H9 (cell line): Measurements from ENCODE around the gene CXCL8. TPM values are rescaled to one million over a fixed set of nuclear protein-coding genes. Genes with fewer than 3 reads are reported as not detected.

Experiments
- DNase-seq: peaks from one replicate; pipeline ENCODE4 v3.0.0-alpha.2; 2017
- H2AFZ ChIP-seq: one replicate; pipeline ENCODE4 v1.6.1; 2013; ENCODE audit warnings: mild to moderate bottlenecking, low read length, control low read depth, moderate library complexity
- H2AK5ac ChIP-seq: 2 replicates; pipeline ENCODE4 v1.6.1; 2013; ENCODE audit warnings: low read length, control low read depth, mixed read lengths; ENCODE audit not compliant: insufficient read length
- H2BK120ac ChIP-seq: one replicate; pipeline ENCODE4 v1.6.1; 2013; ENCODE audit warnings: low read depth, mild to moderate bottlenecking, low read length, control low read depth, inconsistent platforms; ENCODE audit not compliant: poor library complexity, severe bottlenecking
- H2BK12ac ChIP-seq: 2 replicates; pipeline ENCODE4 v1.6.1; 2013; ENCODE audit warnings: low read length, control low read depth, mixed read lengths, low read depth; ENCODE audit not compliant: insufficient read length
- H2BK15ac ChIP-seq: 2 replicates; pipeline ENCODE4 v1.6.1; 2013; ENCODE audit warnings: low read depth, low read length, control low read depth
- H2BK20ac ChIP-seq: one replicate; pipeline ENCODE4 v1.6.1; 2013; ENCODE audit warnings: low read depth, mild to moderate bottlenecking, low read length, control low read depth, inconsistent platforms; ENCODE audit not compliant: poor library complexity, severe bottlenecking
- H2BK5ac ChIP-seq: 2 replicates; pipeline ENCODE4 v1.6.1; 2013; ENCODE audit warnings: low read length, control low read depth, mixed read lengths; ENCODE audit not compliant: insufficient read length
- H3K14ac ChIP-seq: 2 replicates; pipeline ENCODE4 v1.6.1; 2013; ENCODE audit warnings: low read length, control low read depth; ENCODE audit not compliant: insufficient read depth
- H3K18ac ChIP-seq: 2 replicates; pipeline ENCODE4 v1.6.1; 2013; ENCODE audit warnings: low read depth, mild to moderate bottlenecking, mixed read lengths, low read length, control low read depth; ENCODE audit not compliant: insufficient read length
- H3K23ac ChIP-seq: 2 replicates; pipeline ENCODE4 v1.6.1; 2013; ENCODE audit warnings: low read length, control low read depth, mixed read lengths, low read depth; ENCODE audit not compliant: insufficient read length
- H3K23me2 ChIP-seq: 2 replicates; pipeline ENCODE4 v1.6.1; 2013; ENCODE audit warnings: low read depth, mild to moderate bottlenecking, mixed read lengths, low read length, control low read depth; ENCODE audit not compliant: insufficient read length, poor library complexity, severe bottlenecking
- H3K27ac ChIP-seq: 2 replicates; pipeline ENCODE4 v1.5.1; 2013; ENCODE audit warnings: low read length, control low read depth, mixed read lengths, low read depth; ENCODE audit not compliant: insufficient read length
- H3K27me3 ChIP-seq: 2 replicates; pipeline ENCODE4 v1.6.1; 2013; ENCODE audit warnings: low read length, control low read depth, inconsistent platforms; ENCODE audit not compliant: insufficient read depth
- H3K4ac ChIP-seq: 2 replicates; pipeline ENCODE4 v1.6.1; 2013; ENCODE audit warnings: low read depth, mild to moderate bottlenecking, control low read depth, inconsistent platforms, low read length, moderate library complexity
- H3K4me1 ChIP-seq: 2 replicates; pipeline ENCODE4 v1.6.1; 2013; ENCODE audit warnings: low read length, control low read depth, inconsistent platforms; ENCODE audit not compliant: insufficient read depth
- H3K4me2 ChIP-seq: 2 replicates; pipeline ENCODE4 v1.6.1; 2013; ENCODE audit warnings: low read length, control low read depth, mixed read lengths; ENCODE audit not compliant: insufficient read length, insufficient read depth
- H3K56ac ChIP-seq: 2 replicates; pipeline ENCODE4 v1.6.1; 2013; ENCODE audit warnings: low read depth, mild to moderate bottlenecking, mixed read lengths, low read length, control low read depth; ENCODE audit not compliant: insufficient read length
- H3K79me1 ChIP-seq: 2 replicates; pipeline ENCODE4 v1.6.1; 2013; ENCODE audit warnings: low read depth, mild to moderate bottlenecking, moderate library complexity, low read length, control low read depth, inconsistent platforms; ENCODE audit not compliant: insufficient read depth, poor library complexity, severe bottlenecking
- H3K79me2 ChIP-seq: 2 replicates; pipeline ENCODE4 v1.6.1; 2013; ENCODE audit warnings: low read length, control low read depth, inconsistent platforms; ENCODE audit not compliant: insufficient read depth
- H3K9ac ChIP-seq: 2 replicates; pipeline ENCODE4 v1.6.1; 2013; ENCODE audit warnings: low read length, control low read depth, mixed read lengths; ENCODE audit not compliant: insufficient read length; ENCODE audit errors: extremely low read depth
- H3K9me3 ChIP-seq: one replicate; pipeline ENCODE4 v1.6.1; 2013; ENCODE audit warnings: low read depth, low read length, inconsistent platforms; ENCODE audit not compliant: control insufficient read depth
- H3T11ph ChIP-seq: one replicate; pipeline ENCODE4 v1.6.1; 2013; ENCODE audit warnings: mild to moderate bottlenecking, low read length, control low read depth, inconsistent platforms
- H4K20me1 ChIP-seq: one replicate; pipeline ENCODE4 v1.6.1; 2013; ENCODE audit not compliant: control insufficient read depth, insufficient read length, insufficient read depth
- H4K5ac ChIP-seq: 2 replicates; pipeline ENCODE4 v1.6.1; 2013; ENCODE audit warnings: low read depth, mild to moderate bottlenecking, mixed read lengths, low read length, control low read depth; ENCODE audit not compliant: insufficient read length
- H4K8ac ChIP-seq: replicated peaks from 2 replicates; pipeline ENCODE4 v1.6.1; 2013; ENCODE audit warnings: low read length, control low read depth, mixed read lengths, low read depth; ENCODE audit not compliant: insufficient read length
- H4K91ac ChIP-seq: 2 replicates; pipeline ENCODE4 v1.6.1; 2013; ENCODE audit warnings: low read depth, mild to moderate bottlenecking, moderate library complexity, mixed read lengths, low read length, control low read depth; ENCODE audit not compliant: insufficient read length
- H3K27ac Mint-ChIP-seq, 3 experiments: 2 replicates in 2 of 3; 3 replicates in 1 of 3; pipeline ENCODE4 v1.8.0; 2020 to 2021; ENCODE audit warnings: mixed read lengths in 3 of 3, mild to moderate bottlenecking in 1 of 3, moderate library complexity in 1 of 3
- H3K27me3 Mint-ChIP-seq: 2 replicates; pipeline ENCODE4 v1.8.0; 2021; ENCODE audit warnings: low read depth, mild to moderate bottlenecking, moderate library complexity, mixed read lengths
- H3K36me3 Mint-ChIP-seq, 3 experiments: 2 replicates in 2 of 3; 3 replicates in 1 of 3; pipeline ENCODE4 v1.8.0; 2020 to 2021; ENCODE audit warnings: low read depth in 3 of 3, mixed read lengths in 3 of 3; ENCODE audit not compliant: insufficient read depth in 1 of 3
- H3K4me1 Mint-ChIP-seq, 2 experiments: 2 replicates each; pipeline ENCODE4 v1.8.0; 2020; ENCODE audit warnings: mixed read lengths in 2 of 2
- H3K4me3 Mint-ChIP-seq, 2 experiments: 2 replicates in 1 of 2; 3 replicates in 1 of 2; pipeline ENCODE4 v1.8.0; 2020 to 2021; ENCODE audit warnings: mild to moderate bottlenecking in 2 of 2, mixed read lengths in 2 of 2, moderate library complexity in 1 of 2
- H3K9me3 Mint-ChIP-seq, 2 experiments: 2 replicates in 1 of 2; 3 replicates in 1 of 2; pipeline ENCODE4 v1.8.0; 2020; ENCODE audit warnings: mild to moderate bottlenecking in 2 of 2, mixed read lengths in 2 of 2, moderate library complexity in 1 of 2
- CTCF ChIP-seq: fragments of 200-600 bp; sonication (generic); conservative IDR thresholded peaks from 3 replicates; pipeline ENCODE4 v1.8.0; 2021; ENCODE audit warnings: antibody characterized with exemption, mild to moderate bottlenecking
- WGBS: extraction: QIAGEN DNeasy Blood & Tissue Kit; methylation state at CpG from one replicate; pipeline ENCODE4 v1.1.7; 2013; ENCODE audit warnings: missing lambda C conversion rate, low lambda C conversion rate, mixed read lengths; ENCODE audit not compliant: insufficient read length; ENCODE audit errors: extremely low coverage; 5-methylcytosine and 5-hydroxymethylcytosine counted together
- total RNA-seq: library from RNA; stranded (reverse); gene quantifications from 2 replicates; pipeline ENCODE4 v1.2.1, GENCODE V29; 2021

CXCL8 gene
- total RNA-seq, 1 experiment from 2014 or later, result not detected

GRCh38 chr4:73709451-73710033 is 30.8 kb upstream of the CXCL8 start:
- Histone ChIP-seq H2BK12ac (no peak overlapping the region), H3K4me2 (no peak overlapping the region), H4K8ac (no peak overlapping the region), H3K18ac (no peak overlapping the region), H2BK5ac (no peak overlapping the region), H3K4ac (no peak overlapping the region), H4K91ac (no peak overlapping the region), H3K23ac (no peak overlapping the region), H2AK5ac (no peak overlapping the region), H3K27me3 (no peaks in the 10 kb centered on the region), H3K79me1 (no peaks in the 10 kb centered on the region), H3T11ph (no peak overlapping the region), H3K9me3 (no peaks in the 10 kb centered on the region), H2BK20ac (no peak overlapping the region), H2BK120ac (no peak overlapping the region), H2AFZ (no peak overlapping the region), H3K4me1 (peaks cover 7% of the 10 kb centered on the region; the same call in 1 of the 2 replicates), H2BK15ac (no peak overlapping the region), H3K9ac (no peak overlapping the region), H3K27ac (no peak overlapping the region), H3K23me2 (no peaks in the 10 kb centered on the region), H4K5ac (no peak overlapping the region), H4K20me1 (no peaks in the 10 kb centered on the region), H3K79me2 (no peaks in the 10 kb centered on the region), H3K56ac (no peak overlapping the region), H3K14ac (no peak overlapping the region)
- TF ChIP-seq CTCF, result no peak
- Mint-ChIP-seq H3K36me3 (no peaks in the 10 kb centered on the region), H3K27me3 (no peaks in the 10 kb centered on the region), H3K27ac (no peak overlapping the region), H3K4me1 (peaks cover 9 to 16% of the 10 kb centered on the region in 2 experiments), H3K9me3 (no peaks in the 10 kb centered on the region), H3K4me3 (no peak overlapping the region)
- no peak for DNase-seq
- no CpG with 5 or more reads among the region's 2 CpGs for WGBS
